ENCODE measurements around the gene CNTROB. TPM values are rescaled to one million over a fixed set of nuclear protein-coding genes. Genes with fewer than 3 reads are reported as not detected.

CNTROB gene
- total and polyA plus RNA-seq, 10 of the 15 experiments (the other 5 are each of a cell fraction or from before 2014, with no cell fraction given), result 2.0 to 36.2 (median 28.2) TPM

DNA sequence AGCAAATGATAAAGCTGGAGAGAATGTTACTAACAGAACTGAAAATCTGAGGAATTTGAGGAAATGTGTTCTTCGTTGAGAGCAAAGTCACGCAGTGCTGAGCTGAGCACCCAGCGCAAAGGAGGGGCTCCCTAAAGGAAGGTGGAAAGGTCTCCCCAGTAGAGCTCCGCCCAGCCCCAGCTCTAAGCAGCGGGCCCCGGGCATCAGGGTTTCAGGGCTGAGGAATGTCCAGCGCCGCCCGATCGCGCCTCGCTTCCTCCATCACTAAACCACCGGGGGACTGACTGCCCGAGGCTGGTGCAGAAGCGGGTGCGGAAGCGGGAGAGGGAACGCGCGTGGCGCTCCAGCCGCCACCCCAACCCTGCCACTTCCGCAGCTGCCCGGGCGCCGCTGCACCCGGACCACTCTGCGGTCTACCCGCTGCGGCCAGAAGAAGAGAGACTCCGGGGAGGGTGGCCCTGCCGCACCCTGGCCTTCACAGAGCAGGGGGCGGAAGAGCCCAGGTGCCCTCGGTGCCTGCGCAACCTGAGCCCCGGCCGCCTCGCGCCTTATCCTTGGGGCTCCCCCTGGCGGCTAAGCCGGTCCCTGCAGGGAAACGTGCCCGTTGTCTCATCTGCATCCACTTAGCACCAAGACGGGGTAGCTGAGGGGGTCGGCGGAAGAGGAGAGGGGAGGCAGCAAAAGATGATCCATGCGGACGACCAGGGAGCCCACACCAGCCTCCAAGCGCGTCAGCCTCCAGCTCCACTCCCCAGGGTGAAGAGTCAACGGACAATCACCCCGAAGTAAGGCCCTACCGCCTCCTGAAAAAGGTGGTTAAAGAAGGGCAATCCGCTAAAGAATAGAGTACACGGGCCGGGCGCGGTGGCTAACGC lies 58.0 kb downstream of the CNTROB start (continued):
- TF ChIP-seq, protein P1, sequence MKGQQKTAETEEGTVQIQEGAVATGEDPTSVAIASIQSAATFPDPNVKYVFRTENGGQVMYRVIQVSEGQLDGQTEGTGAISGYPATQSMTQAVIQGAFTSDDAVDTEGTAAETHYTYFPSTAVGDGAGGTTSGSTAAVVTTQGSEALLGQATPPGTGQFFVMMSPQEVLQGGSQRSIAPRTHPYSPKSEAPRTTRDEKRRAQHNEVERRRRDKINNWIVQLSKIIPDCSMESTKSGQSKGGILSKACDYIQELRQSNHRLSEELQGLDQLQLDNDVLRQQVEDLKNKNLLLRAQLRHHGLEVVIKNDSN (IDR thresholded peaks at IDR 0.05; ENCODE audit: borderline replicate concordance, extremely low read length, insufficient read depth, low read depth, low read length), result peak; percentile 14
- TF ChIP-seq, protein P2, sequence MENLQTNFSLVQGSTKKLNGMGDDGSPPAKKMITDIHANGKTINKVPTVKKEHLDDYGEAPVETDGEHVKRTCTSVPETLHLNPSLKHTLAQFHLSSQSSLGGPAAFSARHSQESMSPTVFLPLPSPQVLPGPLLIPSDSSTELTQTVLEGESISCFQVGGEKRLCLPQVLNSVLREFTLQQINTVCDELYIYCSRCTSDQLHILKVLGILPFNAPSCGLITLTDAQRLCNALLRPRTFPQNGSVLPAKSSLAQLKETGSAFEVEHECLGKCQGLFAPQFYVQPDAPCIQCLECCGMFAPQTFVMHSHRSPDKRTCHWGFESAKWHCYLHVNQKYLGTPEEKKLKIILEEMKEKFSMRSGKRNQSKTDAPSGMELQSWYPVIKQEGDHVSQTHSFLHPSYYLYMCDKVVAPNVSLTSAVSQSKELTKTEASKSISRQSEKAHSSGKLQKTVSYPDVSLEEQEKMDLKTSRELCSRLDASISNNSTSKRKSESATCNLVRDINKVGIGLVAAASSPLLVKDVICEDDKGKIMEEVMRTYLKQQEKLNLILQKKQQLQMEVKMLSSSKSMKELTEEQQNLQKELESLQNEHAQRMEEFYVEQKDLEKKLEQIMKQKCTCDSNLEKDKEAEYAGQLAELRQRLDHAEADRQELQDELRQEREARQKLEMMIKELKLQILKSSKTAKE (IDR thresholded peaks at IDR 0.05; ENCODE audit: low read depth, poor library complexity, severe bottlenecking), result no peak
- TF ChIP-seq, protein P3, sequence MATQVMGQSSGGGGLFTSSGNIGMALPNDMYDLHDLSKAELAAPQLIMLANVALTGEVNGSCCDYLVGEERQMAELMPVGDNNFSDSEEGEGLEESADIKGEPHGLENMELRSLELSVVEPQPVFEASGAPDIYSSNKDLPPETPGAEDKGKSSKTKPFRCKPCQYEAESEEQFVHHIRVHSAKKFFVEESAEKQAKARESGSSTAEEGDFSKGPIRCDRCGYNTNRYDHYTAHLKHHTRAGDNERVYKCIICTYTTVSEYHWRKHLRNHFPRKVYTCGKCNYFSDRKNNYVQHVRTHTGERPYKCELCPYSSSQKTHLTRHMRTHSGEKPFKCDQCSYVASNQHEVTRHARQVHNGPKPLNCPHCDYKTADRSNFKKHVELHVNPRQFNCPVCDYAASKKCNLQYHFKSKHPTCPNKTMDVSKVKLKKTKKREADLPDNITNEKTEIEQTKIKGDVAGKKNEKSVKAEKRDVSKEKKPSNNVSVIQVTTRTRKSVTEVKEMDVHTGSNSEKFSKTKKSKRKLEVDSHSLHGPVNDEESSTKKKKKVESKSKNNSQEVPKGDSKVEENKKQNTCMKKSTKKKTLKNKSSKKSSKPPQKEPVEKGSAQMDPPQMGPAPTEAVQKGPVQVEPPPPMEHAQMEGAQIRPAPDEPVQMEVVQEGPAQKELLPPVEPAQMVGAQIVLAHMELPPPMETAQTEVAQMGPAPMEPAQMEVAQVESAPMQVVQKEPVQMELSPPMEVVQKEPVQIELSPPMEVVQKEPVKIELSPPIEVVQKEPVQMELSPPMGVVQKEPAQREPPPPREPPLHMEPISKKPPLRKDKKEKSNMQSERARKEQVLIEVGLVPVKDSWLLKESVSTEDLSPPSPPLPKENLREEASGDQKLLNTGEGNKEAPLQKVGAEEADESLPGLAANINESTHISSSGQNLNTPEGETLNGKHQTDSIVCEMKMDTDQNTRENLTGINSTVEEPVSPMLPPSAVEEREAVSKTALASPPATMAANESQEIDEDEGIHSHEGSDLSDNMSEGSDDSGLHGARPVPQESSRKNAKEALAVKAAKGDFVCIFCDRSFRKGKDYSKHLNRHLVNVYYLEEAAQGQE (IDR thresholded peaks at IDR 0.05; ENCODE audit: low read depth, low read length), result no peak
- TF ChIP-seq SPI1 (IDR thresholded peaks at IDR 0.05; ENCODE audit: borderline replicate concordance, insufficient read depth, low read depth, low read length) (peak; percentile 40; the same call in 1 of the 2 replicates), POLR2A (IDR thresholded peaks at IDR 0.05; ENCODE audit: low read depth, low read length) (peak; percentile 74), IKZF1 (conservative IDR thresholded peaks at IDR 0.05) (peak; percentile 79), HDGF (IDR thresholded peaks at IDR 0.05) (peak; percentile 36; the same call in 1 of the 2 replicates), SMARCA5 (IDR thresholded peaks at IDR 0.05) (peak; percentile 89), SMC3 (IDR thresholded peaks at IDR 0.05; ENCODE audit: borderline replicate concordance, low read length) (peak; percentile 83), DPF2 (IDR thresholded peaks at IDR 0.05) (peak; percentile 53), CBFB (IDR thresholded peaks at IDR 0.05; ENCODE audit: low read depth) (no peak), NBN (IDR thresholded peaks at IDR 0.05) (no peak; the same call in none of the 2 replicates)
- TF ChIP-seq, protein P4, sequence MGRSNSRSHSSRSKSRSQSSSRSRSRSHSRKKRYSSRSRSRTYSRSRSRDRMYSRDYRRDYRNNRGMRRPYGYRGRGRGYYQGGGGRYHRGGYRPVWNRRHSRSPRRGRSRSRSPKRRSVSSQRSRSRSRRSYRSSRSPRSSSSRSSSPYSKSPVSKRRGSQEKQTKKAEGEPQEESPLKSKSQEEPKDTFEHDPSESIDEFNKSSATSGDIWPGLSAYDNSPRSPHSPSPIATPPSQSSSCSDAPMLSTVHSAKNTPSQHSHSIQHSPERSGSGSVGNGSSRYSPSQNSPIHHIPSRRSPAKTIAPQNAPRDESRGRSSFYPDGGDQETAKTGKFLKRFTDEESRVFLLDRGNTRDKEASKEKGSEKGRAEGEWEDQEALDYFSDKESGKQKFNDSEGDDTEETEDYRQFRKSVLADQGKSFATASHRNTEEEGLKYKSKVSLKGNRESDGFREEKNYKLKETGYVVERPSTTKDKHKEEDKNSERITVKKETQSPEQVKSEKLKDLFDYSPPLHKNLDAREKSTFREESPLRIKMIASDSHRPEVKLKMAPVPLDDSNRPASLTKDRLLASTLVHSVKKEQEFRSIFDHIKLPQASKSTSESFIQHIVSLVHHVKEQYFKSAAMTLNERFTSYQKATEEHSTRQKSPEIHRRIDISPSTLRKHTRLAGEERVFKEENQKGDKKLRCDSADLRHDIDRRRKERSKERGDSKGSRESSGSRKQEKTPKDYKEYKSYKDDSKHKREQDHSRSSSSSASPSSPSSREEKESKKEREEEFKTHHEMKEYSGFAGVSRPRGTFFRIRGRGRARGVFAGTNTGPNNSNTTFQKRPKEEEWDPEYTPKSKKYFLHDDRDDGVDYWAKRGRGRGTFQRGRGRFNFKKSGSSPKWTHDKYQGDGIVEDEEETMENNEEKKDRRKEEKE (IDR thresholded peaks at IDR 0.05), result no peak
- TF ChIP-seq, protein P5, sequence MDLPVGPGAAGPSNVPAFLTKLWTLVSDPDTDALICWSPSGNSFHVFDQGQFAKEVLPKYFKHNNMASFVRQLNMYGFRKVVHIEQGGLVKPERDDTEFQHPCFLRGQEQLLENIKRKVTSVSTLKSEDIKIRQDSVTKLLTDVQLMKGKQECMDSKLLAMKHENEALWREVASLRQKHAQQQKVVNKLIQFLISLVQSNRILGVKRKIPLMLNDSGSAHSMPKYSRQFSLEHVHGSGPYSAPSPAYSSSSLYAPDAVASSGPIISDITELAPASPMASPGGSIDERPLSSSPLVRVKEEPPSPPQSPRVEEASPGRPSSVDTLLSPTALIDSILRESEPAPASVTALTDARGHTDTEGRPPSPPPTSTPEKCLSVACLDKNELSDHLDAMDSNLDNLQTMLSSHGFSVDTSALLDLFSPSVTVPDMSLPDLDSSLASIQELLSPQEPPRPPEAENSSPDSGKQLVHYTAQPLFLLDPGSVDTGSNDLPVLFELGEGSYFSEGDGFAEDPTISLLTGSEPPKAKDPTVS (IDR thresholded peaks at IDR 0.05; ENCODE audit: low read depth, low read length), result no peak
- TF ChIP-seq, protein P6, sequence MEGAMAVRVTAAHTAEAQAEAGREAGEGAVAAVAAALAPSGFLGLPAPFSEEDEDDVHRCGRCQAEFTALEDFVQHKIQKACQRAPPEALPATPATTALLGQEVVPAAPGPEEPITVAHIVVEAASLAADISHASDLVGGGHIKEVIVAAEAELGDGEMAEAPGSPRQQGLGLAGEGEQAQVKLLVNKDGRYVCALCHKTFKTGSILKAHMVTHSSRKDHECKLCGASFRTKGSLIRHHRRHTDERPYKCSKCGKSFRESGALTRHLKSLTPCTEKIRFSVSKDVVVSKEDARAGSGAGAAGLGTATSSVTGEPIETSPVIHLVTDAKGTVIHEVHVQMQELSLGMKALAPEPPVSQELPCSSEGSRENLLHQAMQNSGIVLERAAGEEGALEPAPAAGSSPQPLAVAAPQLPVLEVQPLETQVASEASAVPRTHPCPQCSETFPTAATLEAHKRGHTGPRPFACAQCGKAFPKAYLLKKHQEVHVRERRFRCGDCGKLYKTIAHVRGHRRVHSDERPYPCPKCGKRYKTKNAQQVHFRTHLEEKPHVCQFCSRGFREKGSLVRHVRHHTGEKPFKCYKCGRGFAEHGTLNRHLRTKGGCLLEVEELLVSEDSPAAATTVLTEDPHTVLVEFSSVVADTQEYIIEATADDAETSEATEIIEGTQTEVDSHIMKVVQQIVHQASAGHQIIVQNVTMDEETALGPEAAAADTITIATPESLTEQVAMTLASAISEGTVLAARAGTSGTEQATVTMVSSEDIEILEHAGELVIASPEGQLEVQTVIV (IDR thresholded peaks at IDR 0.05; ENCODE audit: borderline replicate concordance, partially characterized antibody), result peak; percentile 62
